Osteocyte (in vitro differentiated cells): ENCODE results near the gene COMT. TPM values are rescaled to one million over a fixed set of nuclear protein-coding genes. Genes with fewer than 3 reads are reported as not detected.

Experiments
- DNase-seq: peaks from one replicate; pipeline ENCODE4 v3.0.0; 2021; ENCODE audit warnings: mixed read lengths; ENCODE audit not compliant: unreplicated experiment; ENCODE audit errors: extremely low spot score
- H3K27ac Mint-ChIP-seq: one replicate; pipeline ENCODE4 v1.8.0; 2021; ENCODE audit warnings: mild to moderate bottlenecking, mixed read lengths; ENCODE audit not compliant: unreplicated experiment
- H3K27me3 Mint-ChIP-seq: one replicate; pipeline ENCODE4 v1.8.0; 2021; ENCODE audit warnings: mixed read lengths; ENCODE audit not compliant: unreplicated experiment
- H3K36me3 Mint-ChIP-seq: one replicate; pipeline ENCODE4 v1.8.0; 2021; ENCODE audit warnings: mixed read lengths; ENCODE audit not compliant: unreplicated experiment
- H3K4me1 Mint-ChIP-seq: one replicate; pipeline ENCODE4 v1.8.0; 2021; ENCODE audit warnings: mixed read lengths; ENCODE audit not compliant: unreplicated experiment
- H3K4me3 Mint-ChIP-seq: one replicate; pipeline ENCODE4 v1.8.0; 2021; ENCODE audit warnings: mild to moderate bottlenecking, moderate library complexity, mixed read lengths; ENCODE audit not compliant: unreplicated experiment
- H3K9me3 Mint-ChIP-seq: one replicate; pipeline ENCODE4 v1.8.0; 2021; ENCODE audit warnings: mixed read lengths; ENCODE audit not compliant: unreplicated experiment
- CTCF ChIP-seq: fragments of 200-600 bp; sonication (generic); IDR thresholded peaks from 2 replicates; pipeline ENCODE4 v1.5.0; 2021; ENCODE audit warnings: antibody characterized with exemption, mild to moderate bottlenecking, moderate library complexity
- total RNA-seq: library from RNA; stranded (reverse); gene quantifications from 2 replicates; pipeline ENCODE4 v1.2.1, GENCODE V29; 2021

COMT gene
- total RNA-seq, 1 donor from 2014 or later = 92.1 TPM

DNA sequence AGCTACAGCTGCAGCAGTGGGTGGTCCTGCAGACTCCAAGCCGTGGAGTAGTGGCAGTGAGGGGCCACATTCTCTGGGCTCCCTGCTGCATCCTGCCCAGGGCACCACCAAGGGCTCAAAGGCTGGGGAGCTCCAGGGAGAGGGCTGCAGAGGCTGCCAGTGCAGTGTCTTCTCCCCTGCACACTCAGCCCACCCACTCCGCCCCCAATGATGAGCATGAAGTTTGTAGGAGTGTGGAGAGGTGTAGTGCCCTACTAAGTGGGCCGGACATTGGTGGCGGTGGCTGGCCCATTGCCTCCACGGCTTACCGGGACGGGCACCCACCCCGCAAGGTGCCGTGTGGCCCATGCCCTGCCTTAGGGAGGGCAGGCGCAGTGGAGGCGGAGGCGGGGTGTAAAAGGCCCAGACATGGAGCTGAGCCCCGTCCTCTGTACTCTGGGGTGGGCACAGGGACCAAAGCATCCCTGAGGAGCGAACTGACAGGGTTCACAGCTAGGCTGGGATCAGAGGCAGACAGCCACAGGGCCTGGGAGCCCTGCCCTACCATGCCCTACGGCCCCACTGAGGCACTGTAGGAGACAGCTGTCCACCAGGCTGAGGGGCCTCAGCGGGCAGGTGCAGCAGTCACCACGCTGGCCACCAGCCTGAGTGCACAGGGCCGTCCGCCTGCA is 56.1 kb downstream of the COMT start:
- no peak for DNase-seq
- Mint-ChIP-seq H3K9me3 (peaks cover under 1% of the 10 kb centered on the region), H3K4me1 (peaks cover 37% of the 10 kb centered on the region), H3K27ac (no peak overlapping the region), H3K4me3 (no peak overlapping the region), H3K27me3 (no peaks in the 10 kb centered on the region), H3K36me3 (no peaks in the 10 kb centered on the region)
- no peak for TF ChIP-seq CTCF

DNA sequence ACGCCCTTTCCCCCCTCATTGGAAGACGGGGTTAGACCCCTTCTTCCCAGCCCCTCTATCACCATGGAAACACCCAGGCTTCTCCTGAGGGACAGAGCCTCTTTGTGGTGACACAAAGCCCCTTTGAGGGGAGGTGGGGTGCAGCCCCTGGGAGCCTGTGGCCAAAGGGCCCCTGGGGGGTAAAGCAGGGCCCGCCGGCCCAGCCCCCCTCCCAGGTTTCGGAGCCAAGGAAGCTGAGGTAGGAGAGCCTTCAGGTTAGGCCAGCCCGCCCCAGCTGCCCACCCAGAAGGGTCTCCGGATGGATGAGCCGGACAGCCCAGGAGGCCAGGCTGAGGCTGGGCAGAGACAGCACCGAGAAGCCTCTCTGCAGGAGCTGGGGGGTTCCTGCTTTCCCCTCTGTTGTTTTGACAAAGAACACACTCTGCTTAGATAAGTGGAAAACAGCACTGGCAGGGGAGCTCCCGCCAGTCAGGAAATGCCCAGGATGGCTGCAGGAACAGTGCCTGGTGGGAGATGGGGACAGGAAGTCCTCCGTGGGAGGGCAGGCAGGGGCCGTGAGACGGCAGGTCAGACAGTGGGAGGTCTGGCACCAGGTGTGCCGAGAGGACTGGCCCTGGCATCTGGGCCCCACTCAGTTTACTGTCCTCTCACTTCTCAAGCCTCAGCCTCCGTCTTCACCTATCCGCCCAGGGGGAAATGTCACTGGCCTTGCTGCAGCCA is 56.8 kb downstream of the COMT start:
- Mint-ChIP-seq H3K9me3 (peaks cover 7% of the 10 kb centered on the region), H3K4me1 (peaks cover 37% of the 10 kb centered on the region), H3K4me3 (no peak overlapping the region), H3K27ac (peak overlapping the region; percentile 56), H3K27me3 (no peaks in the 10 kb centered on the region), H3K36me3 (no peaks in the 10 kb centered on the region)
- TF ChIP-seq CTCF = no peak
- DNase-seq = no peak

DNA sequence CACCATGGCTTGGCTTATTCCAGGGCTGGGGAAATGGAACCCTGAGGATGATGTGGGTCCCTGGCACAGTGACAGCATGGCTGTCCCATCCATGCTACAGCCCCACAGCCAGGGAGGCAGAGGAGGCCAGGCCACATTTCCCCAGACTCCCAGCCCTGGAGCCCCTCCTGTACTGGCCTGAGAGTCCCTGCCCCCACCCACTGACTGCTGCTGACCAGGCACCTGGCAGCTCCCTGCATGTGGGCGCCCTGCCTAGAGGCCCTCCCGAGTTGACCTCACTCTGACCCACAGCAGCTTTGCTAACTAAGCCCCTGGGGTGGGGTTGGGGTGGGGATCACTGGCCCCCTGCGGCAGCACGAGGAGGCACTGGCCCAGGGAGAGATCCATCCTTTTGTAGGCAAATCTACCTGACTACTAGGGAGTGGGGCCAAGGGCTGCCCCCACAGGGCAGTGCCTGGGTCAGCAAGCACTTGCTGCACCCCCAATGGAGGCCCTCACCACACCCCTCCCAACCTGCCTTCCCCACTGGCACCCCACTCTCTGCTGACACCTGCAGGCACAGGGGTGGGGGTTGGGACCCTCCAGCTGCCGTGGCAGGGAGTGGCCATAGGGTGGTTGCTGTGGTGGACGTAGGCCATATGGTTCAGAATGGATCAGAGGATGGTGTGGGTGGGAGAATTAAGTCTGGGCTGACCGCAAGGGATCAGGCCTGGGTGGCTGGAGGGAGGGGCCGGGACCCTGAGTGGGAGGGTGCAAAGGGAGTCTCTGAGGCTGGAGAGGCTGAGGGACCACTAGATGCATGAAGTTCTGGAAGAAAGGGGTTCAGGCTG is 57.6 kb downstream of the COMT start:
- Mint-ChIP-seq H3K9me3 (peaks cover 15% of the 10 kb centered on the region), H3K27ac (no peak overlapping the region), H3K27me3 (no peaks in the 10 kb centered on the region), H3K36me3 (no peaks in the 10 kb centered on the region), H3K4me3 (no peak overlapping the region), H3K4me1 (peaks cover 37% of the 10 kb centered on the region)
- DNase-seq = no peak
- TF ChIP-seq CTCF = no peak

DNA sequence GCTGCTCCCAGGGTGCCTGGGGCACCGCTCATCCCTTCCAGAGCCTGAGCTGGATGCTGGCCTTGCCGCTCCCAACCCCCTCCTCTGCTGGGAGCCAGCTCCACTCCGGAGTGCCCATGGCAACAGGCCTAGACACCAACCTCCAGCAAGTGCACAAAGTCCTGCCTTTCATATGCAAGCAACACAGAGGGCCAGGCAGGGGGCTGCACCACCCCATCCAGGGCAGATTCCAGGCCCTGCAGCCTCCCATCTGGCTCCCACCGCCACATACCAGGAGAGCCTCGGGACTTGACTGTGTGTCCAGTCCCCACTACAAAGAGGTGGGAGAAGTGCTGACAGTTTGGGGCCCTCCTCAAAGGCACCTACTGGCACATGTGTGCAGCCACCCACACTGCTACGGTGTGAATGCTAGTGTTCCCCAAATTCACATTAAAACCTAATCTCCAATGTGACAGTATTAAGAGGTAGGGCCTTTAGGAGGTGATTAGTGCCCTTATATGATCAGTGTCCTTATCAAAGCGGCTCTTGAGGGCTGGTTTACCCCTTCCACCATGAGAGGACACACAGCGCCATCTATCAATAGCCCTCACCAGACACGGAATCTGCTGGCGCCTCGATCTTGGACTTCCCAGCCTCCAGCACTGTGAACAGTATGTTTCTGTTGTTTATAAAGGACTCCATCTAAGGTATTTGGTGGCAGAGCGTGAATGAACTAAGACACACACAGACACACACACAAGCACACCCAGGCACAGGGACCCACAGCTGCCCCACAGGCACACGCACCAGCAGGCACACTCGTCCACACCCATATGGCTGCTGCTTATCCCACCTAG is 58.9 kb downstream of the COMT start:
- Mint-ChIP-seq H3K27ac (no peak overlapping the region), H3K9me3 (peaks cover 21% of the 10 kb centered on the region), H3K27me3 (no peaks in the 10 kb centered on the region), H3K36me3 (no peaks in the 10 kb centered on the region), H3K4me3 (no peak overlapping the region), H3K4me1 (peaks cover 30% of the 10 kb centered on the region)
- no peak for DNase-seq
- no peak for TF ChIP-seq CTCF
